Uterus (tissue), 4 donors: ENCODE data around the gene KCNH1. TPM values are rescaled to one million over a fixed set of nuclear protein-coding genes. Genes with fewer than 3 reads are reported as not detected.

Experiments
- DNase-seq, 2 donors: peaks; one replicate each; pipeline ENCODE4 v3.0.0-alpha.2; 2019 to 2020
- H3K27ac ChIP-seq, 2 donors: fragments of 200-600 bp; sonication (generic); 1 replicate in 1 of 2; 2 replicates in 1 of 2; pipeline ENCODE4 v1.5.1; 2016 to 2018
- H3K27me3 ChIP-seq, 2 donors: fragments of 200-600 bp; sonication (generic); one replicate each; pipeline ENCODE4 v1.5.1; 2018 to 2019; ENCODE audit warnings: control low read depth in 1 of 2
- H3K36me3 ChIP-seq, 2 donors: fragments of 200-600 bp; sonication (generic); one replicate each; pipeline ENCODE4 v1.5.1; 2019; ENCODE audit warnings: control low read depth in 1 of 2
- H3K4me1 ChIP-seq, 2 donors: fragments of 200-600 bp; sonication (generic); one replicate each; pipeline ENCODE4 v1.5.1; 2018 to 2019; ENCODE audit warnings: control low read depth in 1 of 2
- H3K4me3 ChIP-seq, 2 donors: fragments of 200-600 bp; sonication (generic); 1 replicate in 1 of 2; 2 replicates in 1 of 2; pipeline ENCODE4 v1.5.1; 2018 to 2019; ENCODE audit warnings: mild to moderate bottlenecking in 1 of 2
- H3K9me3 ChIP-seq, 2 donors: fragments of 200-600 bp; sonication (generic); one replicate each; pipeline ENCODE4 v1.5.1; 2019; ENCODE audit warnings: control low read depth in 1 of 2
- CTCF ChIP-seq, 4 experiments: fragments of 200-600 bp in 2 of 4; fragments of 450-650 bp in 2 of 4; sonication (generic) in 2 of 4; IDR thresholded peaks; one replicate each; pipeline ENCODE4 v1.5.1; 2016 to 2019; ENCODE audit warnings: antibody characterized with exemption in 4 of 4, mild to moderate bottlenecking in 2 of 4, moderate library complexity in 1 of 4
- POLR2A ChIP-seq, 2 donors: fragments of 450-650 bp; IDR thresholded peaks; one replicate each; pipeline ENCODE4 v1.6.1; 2016; ENCODE audit warnings: antibody characterized with exemption in 2 of 2, mild to moderate bottlenecking in 1 of 2, moderate library complexity in 1 of 2
- intact Hi-C: fragments of 100-400 bp; cut with DNase I; formaldehyde crosslinking; loops from one replicate; pipeline ENCODE4 v1.15.1; 2023; ENCODE audit warnings: low total_unique reads
- total RNA-seq, 4 donors: library from RNA; depleted of rRNA in 3 of 4; stranded (reverse); fragments of >200 nt in 3 of 4; gene quantifications; one replicate each; pipeline versions ENCODE4 v1.1.0 to v1.2.4, GENCODE V29; 2014 to 2023
- donor health status: DM: yes; HTN: yes; CAD: no.

KCNH1 gene
- total RNA-seq, 4 donors from 2014 or later: 1.1 to 1.5 TPM; not detected in 2

DNA sequence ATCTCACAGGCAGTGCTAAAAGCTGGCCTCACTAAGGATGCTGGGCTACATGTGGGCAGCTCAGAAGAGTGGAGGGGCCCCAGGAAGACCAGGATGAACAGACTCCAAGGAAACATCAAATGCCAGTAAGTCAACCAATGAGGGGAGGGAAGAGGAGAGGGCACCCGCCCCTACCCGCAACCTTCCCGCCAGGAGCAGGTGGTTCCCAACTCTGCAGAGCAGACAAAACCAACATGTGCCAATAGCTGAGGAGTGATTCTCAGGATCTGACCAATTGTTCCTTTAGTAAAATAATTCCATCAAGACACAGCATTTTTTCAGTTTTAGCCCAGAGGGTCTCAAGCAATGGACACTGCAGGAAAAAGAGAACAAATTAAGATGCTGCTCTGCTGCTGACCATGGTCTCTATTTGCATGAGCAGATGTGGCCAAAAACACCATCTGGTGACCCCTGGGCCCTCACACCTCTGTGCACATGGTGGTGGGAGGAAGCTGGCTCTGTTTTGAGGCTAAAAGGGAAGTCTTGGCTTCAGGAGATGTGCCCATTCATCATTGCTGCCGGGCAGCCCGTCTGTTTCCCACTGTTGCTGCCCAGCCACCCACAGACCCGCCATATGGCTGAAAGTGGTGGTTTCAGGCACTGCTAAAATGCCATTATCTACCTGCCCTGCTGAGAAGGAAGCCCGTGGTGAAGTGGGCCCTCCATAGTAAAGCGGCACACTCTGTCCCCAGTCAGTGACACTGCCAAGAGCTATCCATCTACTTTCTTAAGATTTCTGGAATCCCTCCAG lies 231.8 kb downstream of the KCNH1 start:
- Histone ChIP-seq H3K4me1 (no peaks in the 10 kb centered on the region), H3K27ac (no peak overlapping the region), H3K27me3 (no peaks in the 10 kb centered on the region), H3K4me3 (no peak overlapping the region), H3K9me3 (no peaks in the 10 kb centered on the region), H3K36me3 (no peaks in the 10 kb centered on the region)
- TF ChIP-seq POLR2A (IDR thresholded peaks at IDR 0.05): no peak
- TF ChIP-seq CTCF (IDR thresholded peaks at IDR 0.05): no peak
- intact Hi-C loops: no loop called here
- no peak for DNase-seq

DNA sequence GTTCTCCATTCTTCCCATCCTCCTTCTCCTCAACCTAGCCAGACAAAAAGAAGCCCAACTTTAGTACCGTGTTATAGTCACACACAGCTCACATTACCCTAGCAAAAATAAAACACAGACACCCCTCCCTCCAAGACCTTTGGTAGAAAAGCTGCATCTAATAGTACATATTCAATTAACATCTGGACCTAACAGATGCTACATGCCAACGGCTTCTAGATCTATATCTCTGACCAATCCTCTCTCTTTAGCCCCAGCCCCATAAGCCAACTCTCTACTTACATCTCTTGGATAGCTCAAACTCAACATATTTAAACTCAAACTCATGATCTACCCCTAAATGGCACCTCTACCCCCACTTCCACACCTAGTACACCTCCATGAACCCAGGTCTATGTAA lies 233.1 kb downstream of the KCNH1 start:
- DNase-seq: no peak
- no peaks in the 10 kb centered on the region for H3K4me1 ChIP-seq
- intact Hi-C loops: no loop called here
- H3K9me3 ChIP-seq: no peaks in the 10 kb centered on the region
- no peak overlapping the region for H3K4me3 ChIP-seq
- TF ChIP-seq CTCF (IDR thresholded peaks at IDR 0.05) (no peak), POLR2A (IDR thresholded peaks at IDR 0.05) (no peak)
- no peaks in the 10 kb centered on the region for H3K27me3 ChIP-seq
- no peaks in the 10 kb centered on the region for H3K36me3 ChIP-seq
- H3K27ac ChIP-seq: no peak overlapping the region

DNA sequence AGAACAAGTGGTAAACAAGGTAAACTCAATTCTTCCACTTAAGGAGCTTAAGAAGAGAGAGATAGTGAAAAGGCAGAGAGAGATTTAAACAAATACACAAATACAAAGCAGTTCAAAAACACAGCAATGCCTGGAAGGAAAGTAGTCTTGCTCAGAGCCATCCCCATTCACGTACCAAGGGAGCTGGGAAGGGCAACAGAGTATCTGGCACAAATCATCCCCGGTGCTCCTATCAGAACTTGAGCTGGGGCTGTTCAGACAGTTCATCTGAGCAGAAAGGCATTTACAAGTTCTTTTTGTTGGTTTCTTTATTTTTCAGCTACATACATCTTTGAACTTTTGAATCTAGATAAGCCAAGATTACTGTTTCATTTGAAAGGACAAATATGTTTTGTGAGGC lies 233.9 kb downstream of the KCNH1 start:
- no peak for DNase-seq
- intact Hi-C loops: no loop called here
- H3K9me3 ChIP-seq: no peaks in the 10 kb centered on the region
- no peaks in the 10 kb centered on the region for H3K4me1 ChIP-seq
- H3K27ac ChIP-seq: no peak overlapping the region
- no peak overlapping the region for H3K4me3 ChIP-seq
- H3K27me3 ChIP-seq: no peaks in the 10 kb centered on the region
- H3K36me3 ChIP-seq: no peaks in the 10 kb centered on the region
- TF ChIP-seq POLR2A (IDR thresholded peaks at IDR 0.05): no peak
- TF ChIP-seq CTCF (IDR thresholded peaks at IDR 0.05): no peak

DNA sequence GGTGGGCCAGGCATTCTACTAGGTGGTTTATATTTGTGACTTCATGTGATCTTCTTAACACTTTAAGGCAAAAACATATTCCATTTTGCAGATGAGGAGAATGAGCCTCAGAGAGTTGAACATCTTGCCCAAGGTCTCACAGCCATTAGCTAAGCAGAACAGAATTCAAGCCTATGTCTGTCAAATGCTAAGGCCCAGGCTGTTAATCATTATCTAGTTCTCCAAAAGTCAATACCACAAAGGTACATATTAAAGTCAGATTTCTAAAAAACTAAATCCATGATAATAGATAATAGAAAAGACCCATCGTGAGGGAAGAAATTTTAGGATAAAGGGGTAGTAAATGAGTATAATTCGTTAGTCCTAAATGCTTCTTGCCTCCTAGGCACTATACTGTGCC lies 234.3 kb downstream of the KCNH1 start:
- Histone ChIP-seq H3K4me1 (no peaks in the 10 kb centered on the region), H3K4me3 (no peak overlapping the region)
- intact Hi-C loops: no loop called here

More for the DNA sequence above, 234.3 kb downstream of the KCNH1 start:
- Histone ChIP-seq H3K27me3 (no peaks in the 10 kb centered on the region), H3K36me3 (no peaks in the 10 kb centered on the region), H3K27ac (no peak overlapping the region), H3K9me3 (no peaks in the 10 kb centered on the region)
- no peak for DNase-seq
- TF ChIP-seq POLR2A (IDR thresholded peaks at IDR 0.05): no peak
- TF ChIP-seq CTCF (IDR thresholded peaks at IDR 0.05): no peak
